Measurements from ENCODE around the gene TRIM71. TPM values are rescaled to one million over a fixed set of nuclear protein-coding genes. Genes with fewer than 3 reads are reported as not detected.
"Not testable (repeated sequence)": the region's sequence is repeated elsewhere in the genome, so short reads cannot be mapped to it uniquely, and the experiment has no call there.

TRIM71 gene
- total RNA-seq, 1 donor from 2014 or later: 2.5 TPM

GRCh38 chr3:32819551-32820348, 2.0 kb downstream of the TRIM71 start:
- no peak for DNase-seq

- DNase-seq: no peak
Measured at GRCh38 chr3:32820430-32820829, 2.6 kb downstream of the TRIM71 start.

GRCh38 chr3:32820971-32821685, 3.3 kb downstream of the TRIM71 start:
- DNase-seq: no peak

GRCh38 chr3:32821686-32822296, 4.0 kb downstream of the TRIM71 start:
- no peak for DNase-seq

GRCh38 chr3:32822609-32823498, 5.1 kb downstream of the TRIM71 start:
- no peak for DNase-seq

- not testable (repeated sequence) for DNase-seq
Measured at GRCh38 chr3:32823641-32824184, 5.9 kb downstream of the TRIM71 start.

- DNase-seq: no peak
Measured at GRCh38 chr3:32825601-32826375, 8.0 kb downstream of the TRIM71 start.

GRCh38 chr3:32831062-32831461, 13.3 kb downstream of the TRIM71 start:
- DNase-seq: no peak

GRCh38 chr3:32831791-32832190, 14.0 kb downstream of the TRIM71 start:
- no peak for DNase-seq

GRCh38 chr3:32832193-32832592, 14.4 kb downstream of the TRIM71 start:
- no peak for DNase-seq

- DNase-seq: no peak
Measured at GRCh38 chr3:32835049-32835371, 17.2 kb downstream of the TRIM71 start.

GRCh38 chr3:32835961-32836360, 18.2 kb downstream of the TRIM71 start:
- DNase-seq: no peak

GRCh38 chr3:32836601-32837000, 18.8 kb downstream of the TRIM71 start:
- no peak for DNase-seq

- DNase-seq: no peak
Measured at GRCh38 chr3:32837366-32837765, 19.6 kb downstream of the TRIM71 start.

- no peak for DNase-seq
Measured at GRCh38 chr3:32837789-32838188, 20.0 kb downstream of the TRIM71 start.

- DNase-seq: no peak
Measured at GRCh38 chr3:32839714-32840085, 21.9 kb downstream of the TRIM71 start.

- no peak for DNase-seq
Measured at GRCh38 chr3:32840086-32840841, 22.5 kb downstream of the TRIM71 start.

- DNase-seq: no peak
Measured at GRCh38 chr3:32841341-32841740, 23.5 kb downstream of the TRIM71 start.

GRCh38 chr3:32841867-32842470, 24.2 kb downstream of the TRIM71 start:
- DNase-seq: no peak

GRCh38 chr3:32842531-32842931, 24.7 kb downstream of the TRIM71 start:
- DNase-seq: no peak
